Measurements from ENCODE around the gene TBC1D14.

TBC1D14 gene

DNA sequence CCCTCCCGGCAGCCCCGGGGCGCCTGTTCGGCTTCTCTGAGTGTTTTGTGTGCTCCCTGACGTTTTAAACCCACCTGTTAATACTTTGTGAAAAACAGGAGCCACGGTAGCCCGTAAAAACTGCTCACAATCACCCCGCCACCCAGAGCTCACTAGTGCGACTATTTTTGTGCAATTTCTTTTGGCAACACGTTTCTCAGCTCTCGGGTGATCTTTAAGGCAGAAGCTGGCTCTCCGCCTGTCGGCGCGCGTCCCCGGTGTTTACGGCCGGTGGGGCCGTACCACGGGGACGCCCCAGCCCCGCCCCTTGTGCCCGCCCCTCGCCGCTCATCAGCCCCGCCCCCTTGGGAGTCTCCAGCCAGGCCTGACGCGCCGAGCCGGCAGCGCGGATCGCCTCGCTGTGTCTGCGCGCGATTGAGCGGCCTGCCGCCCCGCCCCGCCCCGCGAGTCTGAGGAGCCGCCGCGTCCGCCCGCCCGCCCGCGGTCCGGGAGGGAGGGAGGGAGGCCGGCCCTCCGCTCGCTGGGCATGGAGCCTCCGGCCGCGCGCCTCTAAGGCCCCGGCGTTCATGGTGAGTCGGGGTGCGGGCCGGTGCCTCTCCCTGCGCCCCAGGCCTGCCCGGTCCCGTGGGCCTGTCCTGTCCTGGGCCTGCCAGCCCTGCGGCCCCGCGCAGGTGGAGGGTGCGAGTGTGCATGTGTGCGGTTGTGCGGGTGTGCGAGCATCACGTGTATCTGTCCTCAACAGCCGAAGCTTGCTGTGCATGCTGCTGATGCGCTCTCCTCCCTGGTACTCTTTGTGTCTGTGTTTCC lies 77.4 kb downstream of the TBC1D14 start:
- Histone ChIP-seq H3K27ac (ENCODE audit: low read depth, low read length) (peak overlapping the region; percentile 87), H3K36me3 (ENCODE audit: insufficient read depth, low read length) (peaks cover 8% of the 10 kb centered on the region), H3K4me1 (ENCODE audit: insufficient read depth, low read length) (peaks cover 44% of the 10 kb centered on the region), H3K9ac (ENCODE audit: low read length) (peak overlapping the region; percentile 75), H3K27me3 (ENCODE audit: control insufficient read depth in 1 of 2, insufficient read depth in 2 of 2, low read length in 2 of 2) (no peaks in the 10 kb centered on the region), H3K9me3 (ENCODE audit: low read length) (no peaks in the 10 kb centered on the region), H3K4me3 (ENCODE audit: low read depth in 1 of 2, low read length in 2 of 2) (peak overlapping the region; percentile 74 to 78)

DNA sequence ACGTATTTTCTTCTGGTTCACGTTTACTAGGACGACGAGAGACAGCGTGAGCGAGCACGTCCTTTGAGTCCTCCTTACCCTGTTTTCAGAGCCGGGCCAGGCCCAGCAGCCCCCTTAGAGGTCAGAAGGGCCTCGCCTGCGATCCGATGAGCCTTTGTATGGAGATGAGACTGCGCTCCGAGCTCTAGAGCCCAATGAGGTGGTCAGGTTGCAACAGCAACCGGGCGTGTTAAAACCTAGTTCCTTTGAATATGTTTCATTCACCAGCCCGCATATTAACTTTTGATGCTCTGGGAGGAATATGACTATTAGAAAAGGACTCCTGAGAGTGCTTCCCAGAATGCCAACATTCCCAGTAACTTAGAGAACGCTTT lies 77.9 kb downstream of the TBC1D14 start:
- H3K9ac ChIP-seq (ENCODE audit: low read length): peak overlapping the region; percentile 17
- H3K36me3 ChIP-seq (ENCODE audit: insufficient read depth, low read length): peaks cover 8% of the 10 kb centered on the region
- no peaks in the 10 kb centered on the region for H3K9me3 ChIP-seq (ENCODE audit: low read length)
- no peaks in the 10 kb centered on the region for H3K27me3 ChIP-seq (ENCODE audit: control insufficient read depth in 1 of 2, insufficient read depth in 2 of 2, low read length in 2 of 2)
- peak overlapping the region; percentile 52 to 78 for H3K4me3 ChIP-seq (ENCODE audit: low read depth in 1 of 2, low read length in 2 of 2)
- peak overlapping the region; percentile 82 for H3K27ac ChIP-seq (ENCODE audit: low read depth, low read length)
- peaks cover 50% of the 10 kb centered on the region for H3K4me1 ChIP-seq (ENCODE audit: insufficient read depth, low read length)

DNA sequence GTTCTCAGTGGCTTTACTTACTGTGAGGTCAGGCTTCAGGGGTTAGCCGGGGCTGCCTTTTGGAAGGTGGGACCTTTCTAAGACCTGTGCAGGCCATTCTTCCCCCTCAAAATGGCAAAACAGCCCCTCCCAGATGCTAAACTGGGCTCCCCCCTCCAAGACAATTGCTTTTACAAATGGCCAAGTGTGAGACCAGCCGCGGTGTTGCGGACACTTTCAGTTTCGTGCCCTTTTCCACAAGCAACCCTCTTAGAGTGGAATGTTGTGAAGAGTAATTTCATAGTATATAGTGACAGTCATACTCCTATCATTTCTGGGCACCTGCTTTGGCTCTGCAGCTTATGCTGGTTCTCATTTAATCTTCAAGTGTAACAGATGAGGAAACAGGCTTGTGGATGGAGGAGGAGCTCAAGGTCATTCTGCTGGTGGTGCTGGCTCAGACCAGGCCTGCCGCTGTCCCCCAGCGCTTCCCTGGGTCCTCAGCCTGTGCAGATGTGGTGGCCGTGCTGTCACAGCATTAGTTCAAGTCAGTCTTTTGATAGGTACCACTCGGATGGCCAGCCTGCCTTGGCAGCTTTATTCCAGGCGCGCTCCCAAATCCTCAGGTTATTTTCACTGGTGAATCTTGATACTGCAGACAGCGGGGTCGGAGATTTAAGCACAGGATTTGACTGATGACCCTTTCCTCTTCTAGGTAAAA lies 78.5 kb downstream of the TBC1D14 start:
- H3K4me1 ChIP-seq (ENCODE audit: insufficient read depth, low read length): peaks cover 50% of the 10 kb centered on the region
- H3K9me3 ChIP-seq (ENCODE audit: low read length): no peaks in the 10 kb centered on the region
- H3K36me3 ChIP-seq (ENCODE audit: insufficient read depth, low read length): peaks cover 8% of the 10 kb centered on the region
- peak overlapping the region; percentile 52 to 78 for H3K4me3 ChIP-seq (ENCODE audit: low read depth in 1 of 2, low read length in 2 of 2)
- peak overlapping the region; percentile 82 for H3K27ac ChIP-seq (ENCODE audit: low read depth, low read length)
- no peaks in the 10 kb centered on the region for H3K27me3 ChIP-seq (ENCODE audit: control insufficient read depth in 1 of 2, insufficient read depth in 2 of 2, low read length in 2 of 2)
- H3K9ac ChIP-seq (ENCODE audit: low read length): peak overlapping the region; percentile 17

DNA sequence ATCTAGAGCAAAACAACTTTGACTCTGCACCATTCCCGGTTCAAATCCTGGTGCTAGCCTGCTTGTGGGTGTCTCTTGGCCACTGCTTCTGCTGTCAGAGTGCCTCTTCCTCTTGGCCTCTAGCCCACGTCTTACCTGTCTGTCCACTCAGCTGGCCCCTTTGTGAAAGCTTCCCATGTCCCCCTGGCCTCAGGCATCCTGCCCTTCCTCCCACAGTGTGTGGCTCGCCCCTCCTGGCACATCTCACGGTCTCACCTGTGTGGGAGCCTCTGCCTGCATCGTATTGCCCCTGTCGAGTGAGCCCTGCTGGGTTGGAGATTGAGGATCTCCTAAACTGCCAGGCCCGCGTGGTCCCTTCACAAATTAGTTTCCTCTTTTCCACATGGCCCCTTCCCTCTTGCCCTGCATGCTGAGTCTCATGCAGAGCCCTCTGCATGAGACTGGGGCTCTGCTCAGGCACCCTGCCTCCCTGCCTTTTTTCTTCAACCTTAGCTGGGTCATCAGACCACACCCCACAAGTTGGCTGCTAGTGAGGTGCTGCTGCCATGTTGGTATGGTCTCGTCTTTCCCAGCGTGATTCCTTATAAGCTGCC lies 79.8 kb downstream of the TBC1D14 start:
- no peak overlapping the region for H3K9ac ChIP-seq (ENCODE audit: low read length)

DNA sequence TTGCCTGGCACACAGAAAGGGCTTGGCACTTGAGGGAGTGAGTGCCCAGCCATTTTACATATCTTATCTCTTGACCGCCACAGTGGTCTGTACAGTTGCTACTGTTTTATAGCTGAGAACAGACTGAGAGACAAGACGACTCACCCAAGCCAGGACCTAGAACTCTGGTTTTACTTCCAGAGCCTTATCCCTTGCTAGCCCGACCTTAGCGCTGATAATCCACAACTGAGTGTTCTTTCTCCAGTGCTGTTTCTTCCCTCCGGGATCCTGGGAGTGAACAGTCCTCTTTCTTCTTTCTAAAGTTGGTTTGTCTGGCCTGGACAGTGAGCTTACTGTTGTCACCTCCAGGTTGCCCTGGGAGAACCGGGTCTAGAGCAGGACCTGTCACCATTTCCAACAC lies 81.0 kb downstream of the TBC1D14 start:
- Histone ChIP-seq H3K27ac (ENCODE audit: low read depth, low read length) (no peak overlapping the region), H3K4me3 (ENCODE audit: low read depth in 1 of 2, low read length in 2 of 2) (no peak overlapping the region), H3K9me3 (ENCODE audit: low read length) (no peaks in the 10 kb centered on the region), H3K36me3 (ENCODE audit: insufficient read depth, low read length) (peaks cover 17% of the 10 kb centered on the region), H3K4me1 (ENCODE audit: insufficient read depth, low read length) (peaks cover 39% of the 10 kb centered on the region), H3K9ac (ENCODE audit: low read length) (no peak overlapping the region), H3K27me3 (ENCODE audit: control insufficient read depth in 1 of 2, insufficient read depth in 2 of 2, low read length in 2 of 2) (no peaks in the 10 kb centered on the region)

More for the DNA sequence above, 79.8 kb downstream of the TBC1D14 start:
- Histone ChIP-seq H3K27me3 (ENCODE audit: control insufficient read depth in 1 of 2, insufficient read depth in 2 of 2, low read length in 2 of 2) (no peaks in the 10 kb centered on the region), H3K4me3 (ENCODE audit: low read depth in 1 of 2, low read length in 2 of 2) (no peak overlapping the region), H3K4me1 (ENCODE audit: insufficient read depth, low read length) (peaks cover 50% of the 10 kb centered on the region), H3K36me3 (ENCODE audit: insufficient read depth, low read length) (peaks cover 8% of the 10 kb centered on the region), H3K9me3 (ENCODE audit: low read length) (no peaks in the 10 kb centered on the region), H3K27ac (ENCODE audit: low read depth, low read length) (no peak overlapping the region)

DNA sequence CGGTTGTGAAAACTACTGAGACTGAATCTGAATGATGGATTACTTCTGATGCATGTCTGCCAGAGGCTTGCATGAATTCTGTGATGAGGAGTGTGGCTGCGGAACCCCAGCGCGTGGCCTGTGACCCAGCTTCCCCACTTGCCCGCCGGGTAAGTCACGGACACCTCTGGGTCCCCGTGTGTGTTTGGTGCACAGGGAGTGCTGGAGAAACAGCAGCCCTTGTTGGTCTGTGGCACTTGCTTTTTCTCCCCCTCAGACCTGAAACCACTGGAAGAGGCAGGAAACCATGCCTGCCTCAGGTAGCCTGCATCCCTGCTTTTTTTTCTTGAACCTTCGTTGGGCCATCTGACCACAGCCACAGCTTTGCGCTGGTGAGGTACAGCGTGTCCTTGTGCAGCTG lies 81.6 kb downstream of the TBC1D14 start:
- H3K27me3 ChIP-seq (ENCODE audit: control insufficient read depth in 1 of 2, insufficient read depth in 2 of 2, low read length in 2 of 2): no peaks in the 10 kb centered on the region
- H3K4me1 ChIP-seq (ENCODE audit: insufficient read depth, low read length): peaks cover 34% of the 10 kb centered on the region
- H3K9me3 ChIP-seq (ENCODE audit: low read length): no peaks in the 10 kb centered on the region
- no peak overlapping the region for H3K9ac ChIP-seq (ENCODE audit: low read length)
- peaks cover 19% of the 10 kb centered on the region for H3K36me3 ChIP-seq (ENCODE audit: insufficient read depth, low read length)
- no peak overlapping the region for H3K4me3 ChIP-seq (ENCODE audit: low read depth in 1 of 2, low read length in 2 of 2)
- no peak overlapping the region for H3K27ac ChIP-seq (ENCODE audit: low read depth, low read length)

DNA sequence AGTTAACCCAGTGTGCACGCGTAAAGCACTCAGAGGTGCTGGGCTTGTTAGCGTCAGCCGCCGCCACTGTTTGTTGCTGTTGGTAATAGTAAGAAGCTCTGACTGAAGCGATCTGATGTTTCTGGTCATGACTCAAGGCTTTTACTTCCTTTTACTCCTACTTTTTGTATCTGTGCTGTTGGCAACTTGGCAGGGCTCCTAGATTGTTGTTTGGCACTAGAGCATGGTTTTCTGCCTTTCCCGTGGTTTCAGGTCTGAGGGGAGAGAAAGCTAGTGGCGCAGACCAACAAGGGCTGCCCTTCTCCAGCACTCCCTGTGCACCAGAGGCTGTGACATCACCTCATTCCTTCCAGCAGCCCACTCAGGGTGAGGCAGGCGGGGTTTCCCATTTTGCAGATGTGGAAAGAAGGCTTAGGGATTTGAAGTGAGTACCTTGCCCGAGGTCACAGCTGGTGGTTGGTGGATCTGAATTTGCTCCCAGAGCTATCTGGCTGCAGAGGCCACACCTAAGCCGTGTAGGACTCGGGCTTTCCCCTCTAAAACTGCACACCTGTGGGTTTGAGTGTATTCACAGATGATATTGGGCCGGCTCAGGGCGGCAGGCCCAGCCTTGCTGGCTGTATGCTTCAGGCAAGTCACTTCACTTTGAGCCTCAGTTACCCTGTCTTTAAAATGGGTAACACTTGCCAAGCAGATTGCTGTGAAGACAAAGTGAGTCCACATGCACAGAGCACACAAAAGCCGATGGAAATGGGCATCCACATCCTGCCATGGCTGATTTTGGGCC lies 82.3 kb downstream of the TBC1D14 start:
- H3K27ac ChIP-seq (ENCODE audit: low read depth, low read length): no peak overlapping the region
- no peaks in the 10 kb centered on the region for H3K27me3 ChIP-seq (ENCODE audit: control insufficient read depth in 1 of 2, insufficient read depth in 2 of 2, low read length in 2 of 2)
- H3K4me3 ChIP-seq (ENCODE audit: low read depth in 1 of 2, low read length in 2 of 2): no peak overlapping the region
- H3K36me3 ChIP-seq (ENCODE audit: insufficient read depth, low read length): peaks cover 27% of the 10 kb centered on the region
- no peaks in the 10 kb centered on the region for H3K9me3 ChIP-seq (ENCODE audit: low read length)
- H3K4me1 ChIP-seq (ENCODE audit: insufficient read depth, low read length): peaks cover 34% of the 10 kb centered on the region
- no peak overlapping the region for H3K9ac ChIP-seq (ENCODE audit: low read length)

DNA sequence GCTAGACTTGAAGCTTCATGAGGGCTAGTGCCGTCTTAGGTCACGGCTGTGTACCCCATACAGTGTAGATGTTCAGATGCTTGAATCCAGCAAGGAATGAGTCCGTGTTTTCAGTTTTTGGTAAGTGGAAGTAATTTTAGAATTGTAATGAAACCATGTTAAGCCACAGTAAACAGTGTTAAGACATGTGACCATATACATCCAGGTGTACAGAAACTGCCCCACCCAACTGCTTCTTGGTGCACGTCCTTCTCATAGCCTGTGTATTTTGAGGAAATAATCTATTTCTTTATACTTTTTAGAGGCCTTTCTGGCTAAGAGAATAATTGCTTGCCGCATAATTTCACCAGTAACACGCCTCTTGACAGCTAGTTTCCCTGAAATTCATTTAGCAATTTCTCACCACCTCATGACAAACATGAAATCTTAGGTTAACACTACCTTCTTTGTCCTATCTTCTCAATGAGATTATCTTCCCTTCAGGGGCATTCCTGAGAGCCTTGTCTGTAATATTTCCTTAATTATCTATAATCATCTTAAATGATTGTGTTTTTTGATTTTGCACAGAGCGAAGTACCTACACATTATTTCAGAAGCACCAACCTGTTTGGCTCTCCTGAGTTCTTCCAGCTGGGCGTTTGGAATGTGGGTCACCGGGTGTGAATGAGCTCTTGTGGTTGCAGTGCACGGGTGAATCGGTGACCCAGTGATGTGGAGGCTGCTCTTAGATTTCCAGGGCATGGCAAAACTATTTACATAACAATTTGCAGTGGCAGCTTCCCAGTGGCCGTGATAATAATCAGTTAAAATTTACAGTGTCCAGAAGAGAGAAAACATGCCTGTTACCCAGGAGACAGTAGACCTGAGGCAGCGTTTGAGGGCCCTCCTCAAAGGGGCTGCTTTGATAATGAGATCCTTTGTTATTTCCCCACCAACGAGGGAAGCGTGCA lies 83.4 kb downstream of the TBC1D14 start:
- Histone ChIP-seq H3K27me3 (ENCODE audit: control insufficient read depth in 1 of 2, insufficient read depth in 2 of 2, low read length in 2 of 2) (no peaks in the 10 kb centered on the region), H3K9me3 (ENCODE audit: low read length) (no peaks in the 10 kb centered on the region), H3K4me1 (ENCODE audit: insufficient read depth, low read length) (peaks cover 31% of the 10 kb centered on the region), H3K4me3 (ENCODE audit: low read depth in 1 of 2, low read length in 2 of 2) (no peak overlapping the region), H3K27ac (ENCODE audit: low read depth, low read length) (no peak overlapping the region), H3K9ac (ENCODE audit: low read length) (no peak overlapping the region), H3K36me3 (ENCODE audit: insufficient read depth, low read length) (peaks cover 29% of the 10 kb centered on the region)

DNA sequence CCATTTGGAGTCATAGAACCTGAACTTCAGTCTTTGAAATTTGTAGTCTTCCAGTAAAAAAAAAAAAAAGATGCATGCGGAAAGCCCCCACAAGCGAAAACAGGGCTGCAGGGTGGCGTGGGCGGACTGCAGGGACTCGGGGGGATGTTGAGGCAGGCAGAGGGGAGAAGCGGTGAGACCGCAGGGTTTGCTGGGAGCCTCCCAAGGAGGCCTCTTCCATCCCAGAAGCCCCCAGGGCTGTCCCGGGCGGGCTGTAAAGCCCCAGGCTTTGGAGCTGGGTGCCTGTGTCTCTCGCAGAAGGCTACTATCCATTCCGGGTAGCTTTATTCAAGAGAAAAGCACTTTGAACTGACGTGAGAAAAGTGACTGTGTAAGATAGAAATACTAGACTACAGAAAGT lies 86.9 kb downstream of the TBC1D14 start:
- Histone ChIP-seq H3K36me3 (ENCODE audit: insufficient read depth, low read length) (peaks cover 49% of the 10 kb centered on the region), H3K9ac (ENCODE audit: low read length) (no peak overlapping the region), H3K4me3 (ENCODE audit: low read depth in 1 of 2, low read length in 2 of 2) (no peak overlapping the region), H3K27ac (ENCODE audit: low read depth, low read length) (no peak overlapping the region), H3K4me1 (ENCODE audit: insufficient read depth, low read length) (peaks cover 11% of the 10 kb centered on the region), H3K9me3 (ENCODE audit: low read length) (no peaks in the 10 kb centered on the region), H3K27me3 (ENCODE audit: control insufficient read depth in 1 of 2, insufficient read depth in 2 of 2, low read length in 2 of 2) (no peaks in the 10 kb centered on the region)

DNA sequence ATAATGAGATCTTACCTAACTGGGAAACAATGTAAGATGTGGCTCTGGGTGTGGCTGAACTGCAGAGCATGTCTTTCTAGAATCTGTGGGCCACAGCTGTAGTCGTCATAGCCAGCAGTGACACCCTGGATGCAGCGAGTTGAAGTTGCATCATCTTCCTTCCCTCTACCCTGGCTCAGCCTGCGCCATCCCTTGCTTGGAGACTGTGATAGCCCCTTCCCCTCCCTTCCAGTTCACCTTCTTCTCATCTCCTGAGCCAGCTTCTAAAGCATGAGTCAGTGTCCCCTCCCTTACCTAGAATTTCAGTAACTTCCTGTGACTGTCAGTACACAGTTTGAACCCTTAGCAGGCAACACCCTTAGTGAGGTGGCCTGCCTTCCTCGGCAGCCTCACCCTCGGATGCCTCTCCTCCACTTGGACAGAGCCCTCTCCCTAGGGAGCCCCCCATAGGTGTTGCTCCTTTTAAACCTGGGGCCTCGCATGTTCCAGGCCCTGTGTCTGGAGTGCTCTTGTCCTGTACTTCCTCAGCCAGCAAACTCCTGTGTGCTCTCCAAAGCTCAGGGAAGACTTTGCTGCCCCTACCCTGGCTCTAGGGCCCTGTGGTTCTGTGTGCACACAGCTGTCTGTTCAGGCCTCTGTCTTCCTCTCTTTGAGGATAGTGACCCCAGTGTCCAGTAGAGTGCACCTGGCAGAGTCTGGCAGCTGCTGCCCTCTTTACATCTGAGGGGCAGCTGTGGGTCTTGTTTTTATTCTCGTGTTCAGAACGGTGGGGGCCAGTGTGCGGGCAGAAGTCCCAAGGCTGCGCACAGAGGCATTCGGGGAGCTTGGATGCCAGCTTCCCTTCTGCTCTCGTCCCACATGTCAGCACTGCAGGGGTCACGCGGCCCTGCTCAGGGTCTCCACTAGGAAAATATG lies 89.8 kb downstream of the TBC1D14 start:
- H3K27me3 ChIP-seq (ENCODE audit: control insufficient read depth in 1 of 2, insufficient read depth in 2 of 2, low read length in 2 of 2): no peaks in the 10 kb centered on the region
- H3K27ac ChIP-seq (ENCODE audit: low read depth, low read length): no peak overlapping the region
- peaks cover 73% of the 10 kb centered on the region for H3K36me3 ChIP-seq (ENCODE audit: insufficient read depth, low read length)
- H3K4me1 ChIP-seq (ENCODE audit: insufficient read depth, low read length): no peaks in the 10 kb centered on the region
- no peak overlapping the region for H3K4me3 ChIP-seq (ENCODE audit: low read depth in 1 of 2, low read length in 2 of 2)
- H3K9ac ChIP-seq (ENCODE audit: low read length): no peak overlapping the region
- no peaks in the 10 kb centered on the region for H3K9me3 ChIP-seq (ENCODE audit: low read length)
